Measurements from ENCODE around the gene PDS5A.

The PDS5A gene

GRCh38 chr4:39941682-39942217, 36.0 kb downstream of the PDS5A start:
- ChIA-PET POLR2A (no interaction called here), CTCF (interaction anchor here (1.0 to 2.1 kb wide), 3 partner anchors 10 to 34 kb away, joined by 3 to 6 read pairs (median 4); no protein-coding TSS in a partner anchor)
- no peak for DNase-seq (ENCODE audit: extremely low spot score)
- no peak for TF ChIP-seq CTCF (IDR thresholded peaks at IDR 0.05; ENCODE audit: control extremely low read depth, extremely low read depth, low read depth, missing control alignments)

GRCh38 chr4:39937683-39938268, 39.9 kb downstream of the PDS5A start:
- DNase-seq (ENCODE audit: extremely low spot score) = peak; percentile 10
- POLR2A ChIA-PET = no interaction called here
- CTCF ChIA-PET = interaction anchor here (0.8 to 1.5 kb wide), 3 partner anchors 27 to 182 kb away, joined by 3 read pairs; no protein-coding TSS in a partner anchor
- TF ChIP-seq CTCF (IDR thresholded peaks at IDR 0.05; ENCODE audit: control extremely low read depth, extremely low read depth, low read depth, missing control alignments) = no peak

GRCh38 chr4:39936565-39937418, 40.9 kb downstream of the PDS5A start:
- CTCF ChIA-PET = interaction anchor here (0.8 to 1.5 kb wide), 5 partner anchors 12 to 181 kb away, joined by 3 to 4 read pairs (median 3); no protein-coding TSS in a partner anchor
- POLR2A ChIA-PET = no interaction called here
- no peak for TF ChIP-seq CTCF (IDR thresholded peaks at IDR 0.05; ENCODE audit: control extremely low read depth, extremely low read depth, low read depth, missing control alignments)
- DNase-seq (ENCODE audit: extremely low spot score) = no peak

GRCh38 chr4:39933671-39934590, 43.8 kb downstream of the PDS5A start:
- POLR2A ChIA-PET = interaction anchor here (0.5 kb wide), 1 partner anchor 39 kb away, joined by 5 read pairs; no protein-coding TSS in a partner anchor
- CTCF ChIA-PET = interaction anchor here (0.7 to 2.4 kb wide), 7 partner anchors 9 to 176 kb away, joined by 3 to 8 read pairs (median 3); no protein-coding TSS in a partner anchor
- TF ChIP-seq CTCF (IDR thresholded peaks at IDR 0.05; ENCODE audit: control extremely low read depth, extremely low read depth, low read depth, missing control alignments) = no peak
- DNase-seq (ENCODE audit: extremely low spot score) = no peak

GRCh38 chr4:39932776-39933402, 44.8 kb downstream of the PDS5A start:
- ChIA-PET CTCF (interaction anchor here (1.0 to 2.4 kb wide), 5 partner anchors 9 to 43 kb away, joined by 3 to 8 read pairs (median 4); no protein-coding TSS in a partner anchor), POLR2A (no interaction called here)
- no peak for TF ChIP-seq CTCF (IDR thresholded peaks at IDR 0.05; ENCODE audit: control extremely low read depth, extremely low read depth, low read depth, missing control alignments)
- peak; percentile 26 for DNase-seq (ENCODE audit: extremely low spot score)
